ENCODE results near the gene FAM227A. TPM values are rescaled to one million over a fixed set of nuclear protein-coding genes. Genes with fewer than 3 reads are reported as not detected.

Gene FAM227A
- total RNA-seq, 6 experiments from 2014 or later = 0.02 to 0.20 (median 0.16) TPM; not detected in 2

- intact Hi-C loops (cut with DNase I) = no loop called here
- H3K27ac ChIP-seq = no peak overlapping the region
- DNase-seq = peak in 1 of 3 donors; percentile 27
- WGBS (ENCODE audit: insufficient coverage, low coverage, low lambda C conversion rate, missing lambda C conversion rate) = 3% methylated on average over 14 of the region's 14 CpGs
- H3K27me3 ChIP-seq = no peaks in the 10 kb centered on the region
- peaks cover 0 to 4% (median 0%) of the 10 kb centered on the region in 4 donors for H3K4me1 ChIP-seq
- TF ChIP-seq POLR2A (IDR thresholded peaks at IDR 0.05) (no peak), CTCF (IDR thresholded peaks at IDR 0.05) (no peak)
- H3K36me3 ChIP-seq = no peaks in the 10 kb centered on the region
- no peaks in the 10 kb centered on the region for H3K9me3 ChIP-seq
- peak; percentile 5 to 15 (median 8) for ATAC-seq
- H3K4me3 ChIP-seq = peak overlapping the region; percentile 43 to 60 (median 57)
These were observed 85.3 kb downstream of the FAM227A start for GRCh38 chr22:38570779-38571364.

GRCh38 chr22:38569972-38570778, 86.0 kb downstream of the FAM227A start, which contains the start of gene DMC1:
Gene DMC1 (minus strand): TSS chr22:38570183. CDS start chr22:38568256, 1,927 bp downstream.
- H3K27me3 ChIP-seq = no peaks in the 10 kb centered on the region
- peaks cover 0 to 4% (median 0%) of the 10 kb centered on the region in 4 donors for H3K4me1 ChIP-seq
- peak; percentile 99 for ATAC-seq
- H3K4me3 ChIP-seq = peak within 1 kb of the TSS; percentile 43 to 60 (median 57)
- peak; percentile 92 to 94 (median 93) for DNase-seq
- TF ChIP-seq POLR2A (IDR thresholded peaks at IDR 0.05) (no peak), CTCF (IDR thresholded peaks at IDR 0.05) (no peak)
- no peaks in the 10 kb centered on the region for H3K9me3 ChIP-seq
- no peaks in the 10 kb centered on the region for H3K36me3 ChIP-seq
- no peak within 1 kb of the TSS for H3K27ac ChIP-seq
- intact Hi-C loops (cut with DNase I) = no loop called here
- WGBS (ENCODE audit: insufficient coverage, low coverage, low lambda C conversion rate, missing lambda C conversion rate) = 7% methylated on average over 12 of the region's 64 CpGs

GRCh38 chr22:38569181-38569971, 86.8 kb downstream of the FAM227A start:
- Histone ChIP-seq H3K9me3 (no peaks in the 10 kb centered on the region), H3K27ac (no peak overlapping the region), H3K36me3 (no peaks in the 10 kb centered on the region), H3K27me3 (no peaks in the 10 kb centered on the region), H3K4me1 (peaks cover 0 to 4% (median 0%) of the 10 kb centered on the region in 4 donors), H3K4me3 (peak overlapping the region; percentile 43 to 60 (median 57))
- WGBS (ENCODE audit: insufficient coverage, low coverage, low lambda C conversion rate, missing lambda C conversion rate) = 49% methylated on average over 19 of the region's 32 CpGs
- intact Hi-C loops (cut with DNase I) = no loop called here
- peak in 1 of 4 donors; percentile 2 for ATAC-seq
- DNase-seq = peak in 2 of 3 donors; percentile 21 to 48
- no peak for TF ChIP-seq CTCF (IDR thresholded peaks at IDR 0.05)
- TF ChIP-seq POLR2A (IDR thresholded peaks at IDR 0.05) = no peak

GRCh38 chr22:38567531-38568285, 88.5 kb downstream of the FAM227A start:
- ATAC-seq (no peak), DNase-seq (no peak)
- TF ChIP-seq POLR2A (IDR thresholded peaks at IDR 0.05) = no peak
- no peak for TF ChIP-seq CTCF (IDR thresholded peaks at IDR 0.05)
- Histone ChIP-seq H3K36me3 (no peaks in the 10 kb centered on the region), H3K9me3 (no peaks in the 10 kb centered on the region), H3K4me1 (peaks cover 0 to 4% (median 0%) of the 10 kb centered on the region in 4 donors), H3K27ac (no peak overlapping the region), H3K4me3 (no peak overlapping the region), H3K27me3 (no peaks in the 10 kb centered on the region)
- intact Hi-C loops (cut with DNase I) = no loop called here
- WGBS (ENCODE audit: insufficient coverage, low coverage, low lambda C conversion rate, missing lambda C conversion rate) = 61% methylated on average over 7 of the region's 7 CpGs
